NT2/D1 (cell line): ENCODE data around the gene VPS16.
"Not testable (repeated sequence)": the region's sequence is repeated elsewhere in the genome, so short reads cannot be mapped to it uniquely, and the experiment has no call there.

Source experiments
- DNase-seq: peaks from one replicate; pipeline ENCODE4 v3.0.0-alpha.2; 2011; ENCODE audit warnings: low read depth, low spot score
- H3K27me3 ChIP-seq: 2 replicates; pipeline ENCODE4 v1.6.0; 2011; ENCODE audit warnings: mild to moderate bottlenecking; ENCODE audit not compliant: insufficient read length, insufficient read depth
- H3K36me3 ChIP-seq: 2 replicates; pipeline ENCODE4 v1.6.1; 2011; ENCODE audit warnings: mild to moderate bottlenecking, low read length, mixed read lengths; ENCODE audit not compliant: insufficient read depth, insufficient read length
- H3K4me1 ChIP-seq: 2 replicates; pipeline ENCODE4 v1.5.1; 2011; ENCODE audit not compliant: insufficient read depth, insufficient read length
- H3K4me3 ChIP-seq: 2 replicates; pipeline ENCODE4 v1.5.1; 2011; ENCODE audit warnings: low read depth; ENCODE audit not compliant: insufficient read length
- H3K9ac ChIP-seq: 2 replicates; pipeline ENCODE4 v1.6.0; 2011; ENCODE audit warnings: low read depth; ENCODE audit not compliant: insufficient read length
- H3K9me3 ChIP-seq: 2 replicates; pipeline ENCODE4 v1.5.1; 2011; ENCODE audit warnings: mild to moderate bottlenecking, low read length; ENCODE audit not compliant: insufficient read depth
- SUZ12 ChIP-seq: IDR thresholded peaks from 2 replicates; pipeline ENCODE4 v1.6.1; 2011; ENCODE audit not compliant: insufficient read length, insufficient read depth; ENCODE audit errors: extremely low read depth
- YY1 ChIP-seq: IDR thresholded peaks from 2 replicates; pipeline ENCODE4 v1.6.1; 2011; ENCODE audit not compliant: insufficient read length, insufficient read depth
- ZNF274 ChIP-seq: IDR thresholded peaks from 2 replicates; pipeline ENCODE4 v1.6.1; 2011; ENCODE audit warnings: mild to moderate bottlenecking, low read depth, low read length

VPS16 gene

DNA sequence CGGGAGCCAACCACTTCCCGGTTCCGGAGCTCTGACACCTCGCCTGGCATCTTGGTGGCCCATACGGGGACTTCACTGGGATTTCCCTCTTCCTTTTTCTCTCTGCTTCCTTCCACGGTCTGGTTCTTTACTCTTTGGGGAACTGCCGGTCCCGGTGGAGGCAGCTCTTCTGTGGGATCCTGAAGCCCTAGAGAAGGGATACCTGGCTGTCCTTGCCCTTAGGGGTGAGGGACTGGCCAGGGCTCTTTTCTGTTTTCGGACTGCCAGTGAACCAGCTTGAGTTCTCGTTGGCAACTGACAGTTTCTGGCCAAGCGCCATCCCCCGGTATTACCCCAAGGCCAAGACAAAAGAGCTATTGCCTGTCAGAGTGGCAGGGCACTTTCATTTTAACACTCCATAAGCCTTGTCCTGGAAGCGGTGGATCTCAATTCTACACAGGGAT is 39.2 kb upstream of the VPS16 start:
- Histone ChIP-seq H3K4me3 (peak overlapping the region; percentile 90), H3K36me3 (peaks cover 24% of the 10 kb centered on the region), H3K9ac (peak overlapping the region; percentile 54), H3K4me1 (no peaks in the 10 kb centered on the region), H3K27me3 (peaks cover 16% of the 10 kb centered on the region), H3K9me3 (no peaks in the 10 kb centered on the region)
- no peak for DNase-seq
- peak; percentile 43; the same call in 1 of the 2 replicates for TF ChIP-seq ZNF274
- no peak for TF ChIP-seq YY1
- no peak for TF ChIP-seq SUZ12

DNA sequence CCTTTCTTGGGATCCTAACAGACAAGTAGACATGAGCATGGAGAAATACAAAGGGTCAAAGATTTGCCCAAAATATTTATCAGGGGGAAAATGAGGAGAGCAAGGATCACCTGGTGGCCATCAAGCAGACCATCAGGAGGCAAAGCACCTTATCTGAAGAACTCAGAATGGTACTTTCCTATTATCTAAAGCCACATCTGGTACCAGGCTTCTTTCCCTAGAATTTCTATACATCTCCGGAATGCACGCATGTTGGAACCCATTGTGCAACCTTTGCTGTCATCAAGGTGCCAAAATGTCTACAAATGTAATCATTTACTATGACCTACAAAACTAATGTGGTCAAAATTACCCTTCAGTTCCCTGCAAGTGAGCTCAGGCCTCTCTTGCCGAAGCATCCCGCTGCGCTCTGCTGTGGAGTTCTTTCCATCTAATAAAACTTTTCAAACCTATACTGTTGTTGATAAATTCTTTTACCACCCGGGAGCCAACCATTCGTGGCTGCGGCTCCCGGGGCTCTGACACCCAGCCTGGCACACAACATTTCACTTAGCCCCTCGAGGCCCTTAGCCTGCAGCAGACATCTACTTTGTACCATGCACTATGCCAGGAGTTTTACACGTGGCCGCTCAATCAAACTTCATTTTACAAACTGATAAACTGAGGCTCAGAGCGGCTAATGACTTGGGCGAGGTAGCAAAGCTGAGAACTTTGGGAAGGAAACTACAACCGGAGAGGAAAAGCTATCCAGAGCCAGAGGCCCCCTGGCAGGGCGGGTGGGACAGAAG is 36.3 kb upstream of the VPS16 start:
- no peak for DNase-seq
- Histone ChIP-seq H3K9me3 (no peaks in the 10 kb centered on the region), H3K4me1 (no peaks in the 10 kb centered on the region), H3K4me3 (no peak overlapping the region), H3K27me3 (peaks cover 16% of the 10 kb centered on the region), H3K9ac (no peak overlapping the region), H3K36me3 (no peaks in the 10 kb centered on the region)
- no peak for TF ChIP-seq ZNF274
- TF ChIP-seq YY1: no peak
- no peak for TF ChIP-seq SUZ12

DNA sequence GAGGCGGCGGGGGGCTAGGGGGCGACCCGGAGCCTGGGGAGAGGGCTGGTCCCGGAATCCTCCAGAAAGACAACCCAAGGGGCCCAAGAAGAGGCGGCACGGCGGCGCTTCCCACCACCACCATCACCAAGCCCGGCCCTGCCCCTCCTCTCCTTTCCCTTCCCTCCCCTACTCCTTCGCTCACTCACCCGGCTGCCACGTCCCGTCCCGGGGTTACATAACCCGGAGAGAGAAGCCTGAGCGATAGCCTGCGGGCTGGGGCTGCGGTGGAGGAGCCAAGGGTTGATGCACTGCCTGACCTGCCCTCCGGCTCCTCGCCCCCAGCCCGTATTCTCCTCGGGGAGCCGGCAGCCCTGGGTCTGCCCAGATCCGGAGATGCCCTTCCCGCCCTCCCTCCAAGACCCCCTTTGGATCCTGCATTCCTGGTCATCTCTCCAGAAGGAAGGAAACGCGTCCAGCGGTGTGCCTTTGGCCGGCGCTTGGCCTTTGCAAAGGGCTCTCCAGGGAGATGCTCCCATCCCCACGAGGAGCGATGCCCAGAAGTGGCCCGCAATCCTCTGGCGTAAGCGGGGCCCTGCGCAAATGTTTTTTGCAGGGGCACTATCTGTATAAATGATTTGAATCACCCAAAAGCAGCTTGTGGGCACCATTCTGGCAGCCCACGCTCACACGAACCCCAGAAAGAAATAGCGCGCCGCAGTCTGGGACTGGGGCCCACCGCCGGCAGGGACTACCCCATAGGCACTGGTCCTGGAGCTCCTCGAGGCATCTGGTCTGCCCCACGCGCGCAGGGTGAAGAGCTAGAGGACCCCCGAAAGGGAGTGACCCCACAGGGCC is 35.5 kb upstream of the VPS16 start:
- Histone ChIP-seq H3K4me3 (no peak overlapping the region), H3K9me3 (no peaks in the 10 kb centered on the region), H3K36me3 (no peaks in the 10 kb centered on the region), H3K27me3 (peaks cover 16% of the 10 kb centered on the region), H3K9ac (no peak overlapping the region), H3K4me1 (no peaks in the 10 kb centered on the region)
- no peak for TF ChIP-seq ZNF274
- no peak for TF ChIP-seq YY1
- TF ChIP-seq SUZ12: no peak
- no peak for DNase-seq

DNA sequence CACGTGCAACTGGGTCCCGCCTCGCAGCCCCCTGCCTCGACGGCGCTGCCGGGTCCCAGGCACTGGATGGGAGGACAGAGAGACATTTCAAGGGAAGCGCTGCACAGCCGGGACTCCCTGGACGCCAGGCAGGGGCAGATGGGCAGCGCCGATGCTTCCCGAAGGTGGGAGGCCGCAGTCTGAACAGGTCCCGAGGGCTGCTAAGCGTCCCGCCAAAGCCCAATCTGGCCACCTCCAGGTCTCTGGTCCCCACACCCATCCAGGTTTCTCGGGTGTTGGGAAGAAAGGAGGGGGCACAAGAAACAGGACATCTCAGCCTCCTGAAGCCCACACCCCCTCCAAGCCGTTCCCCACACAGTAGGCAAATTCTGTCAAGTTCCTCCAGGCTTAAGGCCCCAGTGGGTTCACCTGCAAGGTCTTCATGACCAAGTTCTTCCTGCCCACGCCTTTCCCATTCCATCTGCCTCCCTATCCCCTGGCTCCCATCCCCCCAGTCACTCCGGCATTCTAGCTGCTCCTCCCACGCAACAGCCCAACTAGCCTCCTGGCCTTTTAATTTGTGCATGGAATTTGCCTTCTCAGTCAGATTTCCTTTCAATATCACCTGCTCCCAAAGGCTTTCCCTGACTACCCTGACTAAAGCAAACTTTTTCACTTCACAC is 34.7 kb upstream of the VPS16 start:
- no peak for TF ChIP-seq YY1
- TF ChIP-seq SUZ12: no peak
- TF ChIP-seq ZNF274: no peak
- Histone ChIP-seq H3K9me3 (no peaks in the 10 kb centered on the region), H3K9ac (no peak overlapping the region), H3K4me1 (no peaks in the 10 kb centered on the region), H3K4me3 (no peak overlapping the region), H3K36me3 (no peaks in the 10 kb centered on the region), H3K27me3 (peaks cover 16% of the 10 kb centered on the region)
- no peak for DNase-seq

DNA sequence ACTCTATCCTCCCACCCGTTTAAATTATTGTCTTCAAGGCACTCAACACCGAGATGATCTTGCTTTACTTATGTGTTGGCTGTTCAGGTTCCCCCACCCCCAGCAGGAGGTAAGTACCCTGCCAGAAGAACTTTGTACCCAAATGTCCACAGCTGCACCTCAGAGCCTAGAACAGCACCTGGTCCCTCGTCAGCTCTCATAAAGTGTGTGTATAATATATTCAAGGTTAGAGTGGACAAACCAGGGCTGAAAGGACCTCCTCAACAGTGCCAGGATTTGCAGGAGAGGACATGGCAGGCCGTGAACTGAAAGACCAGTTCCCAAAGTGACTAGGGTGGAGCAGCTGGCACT is 34.2 kb upstream of the VPS16 start:
- H3K9ac ChIP-seq: no peak overlapping the region
- H3K4me3 ChIP-seq: no peak overlapping the region
- no peak for DNase-seq

DNA sequence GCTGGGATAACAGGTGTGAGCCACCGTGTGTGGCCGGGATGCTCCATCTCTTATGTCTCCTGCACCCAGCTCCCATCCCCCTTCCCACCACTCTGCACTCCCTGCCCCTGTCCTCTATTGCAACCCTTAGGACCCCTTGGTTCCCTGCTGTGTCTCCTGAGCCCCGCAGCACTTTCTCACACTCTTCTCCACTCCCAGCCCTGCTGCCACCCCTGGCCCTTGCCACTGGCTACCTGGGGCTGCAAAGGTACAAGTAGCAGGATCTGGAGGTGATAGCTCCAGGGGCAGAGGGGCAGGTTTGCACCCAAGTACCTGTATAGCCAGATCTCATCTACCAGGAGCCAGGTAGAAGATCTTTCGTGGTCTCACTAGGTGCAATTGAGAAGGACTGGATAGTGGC is 33.5 kb upstream of the VPS16 start:
- no peak overlapping the region for H3K9ac ChIP-seq
- TF ChIP-seq SUZ12 (no peak), ZNF274 (no peak), YY1 (no peak)
- no peak for DNase-seq
- no peaks in the 10 kb centered on the region for H3K36me3 ChIP-seq
- H3K4me1 ChIP-seq: no peaks in the 10 kb centered on the region
- H3K4me3 ChIP-seq: no peak overlapping the region
- H3K9me3 ChIP-seq: no peaks in the 10 kb centered on the region
- peaks cover 10% of the 10 kb centered on the region for H3K27me3 ChIP-seq

More for the DNA sequence above, 34.2 kb upstream of the VPS16 start:
- H3K27me3 ChIP-seq: peaks cover 15% of the 10 kb centered on the region
- TF ChIP-seq ZNF274 (no peak), SUZ12 (no peak), YY1 (no peak)
- H3K9me3 ChIP-seq: no peaks in the 10 kb centered on the region
- H3K4me1 ChIP-seq: no peaks in the 10 kb centered on the region
- H3K36me3 ChIP-seq: no peaks in the 10 kb centered on the region

DNA sequence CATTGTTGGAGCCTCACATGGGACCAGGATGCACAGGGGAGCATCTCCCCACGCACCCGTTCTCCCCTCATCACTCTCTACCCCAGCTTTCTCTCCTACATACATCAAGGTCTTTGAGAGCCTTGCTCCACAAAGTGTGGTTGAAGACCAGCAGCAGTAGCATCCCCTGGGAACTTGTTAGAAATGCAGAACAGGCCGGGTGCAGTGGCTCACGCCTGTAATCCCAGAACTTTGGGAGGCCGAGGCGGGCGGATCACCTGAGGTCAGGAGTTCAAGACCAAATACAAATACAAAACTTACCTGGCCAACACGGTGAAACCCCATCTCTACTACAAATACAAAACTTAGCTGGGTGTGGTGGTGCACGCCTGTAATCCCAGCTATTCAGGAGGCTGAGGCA is 32.6 kb upstream of the VPS16 start:
- not testable (repeated sequence) for H3K36me3 ChIP-seq, H3K9ac ChIP-seq, H3K27me3 ChIP-seq, DNase-seq, H3K4me3 ChIP-seq, H3K4me1 ChIP-seq, H3K9me3 ChIP-seq
